OCI-M1 (cell line): ENCODE results near the gene CHRDL2.

ENCODE experiments used
- DNase-seq: peaks from one replicate; lab custom pipeline; 2025; lab: John Stamatoyannopoulos, UW

The CHRDL2 gene

GRCh38 chr11:74748211-74749126 is 17.2 kb upstream of the CHRDL2 start, which contains the start of gene RNF169:
Gene RNF169 (plus strand): TSS chr11:74748849. CDS start chr11:74748881, 32 bp downstream.
- peak; percentile 100 for DNase-seq

- no peak for DNase-seq
Observed at GRCh38 chr11:74746868-74747267, 15.6 kb upstream of the CHRDL2 start.

DNA sequence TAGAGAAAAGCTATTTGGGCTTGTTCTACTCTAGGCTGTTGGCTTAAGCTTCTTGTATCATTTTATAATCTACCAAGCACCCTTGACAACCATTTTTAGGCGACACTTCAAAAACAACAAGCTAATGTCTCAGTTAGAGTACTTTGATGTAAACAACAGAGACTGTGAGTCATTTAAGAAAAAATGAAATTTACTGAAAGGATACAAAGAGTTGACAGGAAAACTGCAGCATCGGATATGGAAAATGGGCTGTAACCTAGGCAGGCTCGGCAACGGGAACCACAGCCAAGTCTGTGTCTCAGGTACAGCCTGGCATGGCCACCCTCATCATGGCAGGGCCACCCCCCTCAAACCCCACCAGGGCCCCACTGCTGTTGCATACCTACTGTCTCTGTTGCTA is 13.1 kb upstream of the CHRDL2 start:
- no peak for DNase-seq

DNA sequence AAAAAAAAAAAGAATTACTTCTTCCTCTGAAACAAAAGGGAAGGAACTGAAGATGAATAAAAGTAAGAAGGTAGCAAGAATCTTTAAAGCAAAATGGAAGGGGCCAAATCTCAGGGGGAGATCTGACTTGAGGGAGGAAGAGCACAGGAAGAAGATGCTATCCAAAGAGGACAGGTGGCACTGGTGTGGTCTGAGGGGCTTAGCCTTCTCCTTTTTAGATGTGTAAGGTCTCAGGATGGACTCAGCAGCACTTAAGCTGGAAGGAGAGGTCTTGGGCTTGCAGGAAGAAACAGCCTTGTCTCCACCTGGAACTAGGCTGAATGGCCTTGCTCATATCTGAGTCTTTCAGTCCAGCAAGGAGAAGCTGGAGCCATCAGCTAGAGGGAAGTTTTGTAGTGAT is 12.4 kb upstream of the CHRDL2 start:
- DNase-seq: no peak

DNA sequence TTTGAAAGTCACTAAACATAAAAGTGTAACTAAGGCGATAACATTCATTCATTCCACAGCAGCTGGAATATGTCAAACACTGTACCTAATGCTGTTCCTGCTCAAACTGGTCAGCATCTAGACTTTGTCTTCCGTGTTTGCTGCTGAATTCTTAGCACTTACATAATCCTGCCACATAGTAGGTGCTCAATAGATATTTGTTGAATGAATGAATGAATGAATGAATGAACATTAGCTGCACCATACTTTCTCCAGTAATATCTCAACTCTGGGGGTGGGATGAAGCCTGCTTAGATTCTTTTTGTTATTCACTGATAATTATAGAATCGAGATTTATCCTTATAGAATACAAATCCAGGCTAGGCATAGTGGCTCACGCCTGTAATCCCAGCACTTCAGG is 10.8 kb upstream of the CHRDL2 start:
- DNase-seq: no peak

DNA sequence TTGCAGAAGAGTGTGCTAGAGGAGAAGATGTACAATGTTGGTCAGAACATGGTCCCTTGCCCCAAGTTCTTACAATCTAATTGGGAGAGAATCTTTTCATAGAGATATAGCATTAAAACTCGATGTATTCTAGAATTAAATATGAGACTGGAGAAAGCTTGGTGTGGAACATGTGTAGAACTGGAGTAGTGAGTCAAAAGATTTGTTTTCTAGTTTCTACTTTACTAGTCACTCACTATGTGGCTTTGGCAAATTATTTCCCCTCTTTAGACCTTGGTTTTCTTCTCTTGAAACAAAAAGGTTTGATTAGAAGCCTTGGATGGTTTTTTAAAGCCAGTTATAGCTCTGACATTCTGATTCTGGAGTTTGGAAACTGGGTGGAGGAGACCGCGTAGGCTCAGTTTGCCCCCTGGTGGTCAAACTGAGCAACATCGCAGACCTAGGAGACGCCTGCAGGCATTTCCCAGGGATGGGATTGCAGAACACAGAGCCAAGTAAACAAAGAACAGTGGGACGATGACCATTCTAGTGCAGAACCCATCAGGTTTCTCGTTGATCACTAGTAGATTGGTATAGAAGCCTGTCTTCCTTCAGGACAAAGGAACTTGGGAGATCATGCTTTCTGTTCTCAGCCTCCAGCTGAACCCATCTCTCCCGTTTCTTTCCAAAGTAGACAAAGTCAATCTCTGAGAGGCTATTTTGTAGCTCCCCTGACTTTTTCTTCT is 8.5 kb upstream of the CHRDL2 start:
- DNase-seq: peak; percentile 94

DNA sequence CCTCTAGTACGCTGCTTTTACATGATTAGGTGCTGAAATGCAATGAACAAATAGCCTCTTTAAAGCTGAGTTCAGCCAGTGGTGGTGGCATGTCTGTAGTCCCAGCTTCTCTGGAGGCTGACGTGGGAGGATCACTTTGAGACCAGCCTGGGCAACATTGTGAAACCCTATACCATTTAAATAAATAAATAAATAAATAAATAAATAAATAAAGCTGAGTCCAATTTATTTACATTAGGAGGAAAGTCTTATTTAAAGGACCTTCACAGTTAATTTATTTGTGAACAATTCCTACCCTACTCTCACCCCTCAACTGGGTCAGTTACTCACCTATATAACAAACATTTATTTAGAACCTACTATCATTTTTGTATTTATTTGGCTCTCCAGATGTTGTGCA is 4.8 kb upstream of the CHRDL2 start:
- DNase-seq: no peak

GRCh38 chr11:74735365-74735928 is 4.2 kb upstream of the CHRDL2 start:
- no peak for DNase-seq

DNA sequence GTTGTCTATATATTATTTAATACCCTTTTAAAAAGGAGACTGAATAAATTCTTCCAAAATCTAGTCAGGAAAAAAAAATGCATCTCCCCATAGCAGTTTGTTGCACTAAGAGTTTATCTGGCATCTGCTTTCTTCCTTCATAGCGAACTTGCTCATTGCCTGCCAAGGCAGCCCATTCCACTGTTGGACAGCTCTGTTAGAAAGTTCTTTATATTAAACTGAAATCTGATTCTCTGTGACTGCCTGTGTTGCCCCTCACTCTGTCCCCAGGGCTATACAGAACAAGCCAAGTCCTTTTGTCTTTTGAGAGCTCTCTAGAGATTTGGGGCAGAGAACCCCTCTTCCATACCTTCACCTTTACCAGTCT is 3.3 kb upstream of the CHRDL2 start:
- DNase-seq: no peak

- no peak for DNase-seq
Observed at GRCh38 chr11:74730571-74731260, 510 bp downstream of the CHRDL2 start.

DNA sequence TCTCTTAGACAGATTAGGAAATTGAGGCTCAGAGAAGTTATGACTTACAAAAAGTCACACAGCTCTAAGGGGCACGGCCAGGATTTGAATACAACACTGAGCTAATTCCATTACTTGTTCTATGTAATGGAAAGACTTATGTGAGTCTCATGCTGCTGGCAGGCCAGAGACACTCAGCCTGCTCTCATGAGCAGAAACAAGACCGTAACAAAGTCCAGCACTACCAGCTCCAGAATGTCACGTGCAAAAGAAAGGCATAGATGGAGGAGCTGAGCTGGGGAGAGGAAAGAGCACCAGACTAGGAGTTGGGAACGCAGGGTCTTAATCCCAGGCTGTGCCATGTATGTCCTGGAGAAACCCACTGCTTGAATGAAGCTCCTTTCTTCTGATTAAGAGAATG is 1.8 kb downstream of the CHRDL2 start:
- DNase-seq: no peak

GRCh38 chr11:74726547-74727182 is 4.6 kb downstream of the CHRDL2 start:
- DNase-seq: peak; percentile 95

GRCh38 chr11:74725701-74726100 is 5.5 kb downstream of the CHRDL2 start:
- no peak for DNase-seq

- no peak for DNase-seq
Observed at GRCh38 chr11:74723511-74723910, 7.7 kb downstream of the CHRDL2 start.

GRCh38 chr11:74721479-74721835 is 9.8 kb downstream of the CHRDL2 start:
- no peak for DNase-seq

DNA sequence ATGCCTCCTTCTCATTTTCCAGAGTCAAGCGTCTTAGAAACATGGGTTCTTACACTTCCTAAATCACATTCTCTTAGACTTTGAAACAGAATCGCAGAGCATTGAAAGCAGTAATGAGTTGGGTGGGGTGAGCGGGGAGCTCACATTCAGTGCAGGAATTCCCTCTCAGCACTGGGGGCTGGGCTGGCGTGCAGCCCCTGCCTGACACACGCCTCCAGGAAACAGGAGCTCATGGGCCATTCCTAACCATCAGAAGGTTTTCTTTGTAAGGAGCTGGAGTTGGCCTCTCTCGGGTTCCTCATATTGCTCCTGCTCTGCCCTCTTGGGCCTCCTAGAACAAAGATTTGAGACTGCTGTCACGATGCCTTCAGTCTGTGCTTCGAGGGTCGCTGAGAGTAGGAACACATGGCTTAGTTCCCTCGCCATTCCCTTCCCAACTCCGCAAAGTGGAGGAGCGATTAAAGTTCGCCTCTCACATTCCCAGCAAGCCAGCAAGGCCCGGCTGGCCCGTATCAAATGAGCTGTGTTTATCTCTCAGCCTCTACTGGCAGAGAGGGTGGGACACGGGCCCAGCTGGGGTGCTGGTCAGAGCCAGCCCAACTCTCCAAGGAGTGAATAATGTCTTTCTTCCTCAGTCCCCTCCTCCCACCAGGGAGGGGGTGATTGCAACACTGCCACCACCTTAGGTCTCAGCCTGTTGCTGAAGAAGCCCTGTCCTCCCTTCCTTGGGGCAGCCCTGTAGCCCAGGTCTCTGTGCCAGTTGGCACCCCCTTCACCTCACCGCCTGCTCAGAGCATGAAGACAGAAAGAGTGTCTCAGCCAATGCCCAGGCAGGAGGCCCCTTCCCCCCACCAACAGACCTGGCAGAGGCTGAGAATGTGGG is 10.4 kb downstream of the CHRDL2 start:
- DNase-seq: no peak

GRCh38 chr11:74719011-74719410 is 12.2 kb downstream of the CHRDL2 start:
- no peak for DNase-seq

- no peak for DNase-seq
Observed at GRCh38 chr11:74717221-74717969, 13.8 kb downstream of the CHRDL2 start.

DNA sequence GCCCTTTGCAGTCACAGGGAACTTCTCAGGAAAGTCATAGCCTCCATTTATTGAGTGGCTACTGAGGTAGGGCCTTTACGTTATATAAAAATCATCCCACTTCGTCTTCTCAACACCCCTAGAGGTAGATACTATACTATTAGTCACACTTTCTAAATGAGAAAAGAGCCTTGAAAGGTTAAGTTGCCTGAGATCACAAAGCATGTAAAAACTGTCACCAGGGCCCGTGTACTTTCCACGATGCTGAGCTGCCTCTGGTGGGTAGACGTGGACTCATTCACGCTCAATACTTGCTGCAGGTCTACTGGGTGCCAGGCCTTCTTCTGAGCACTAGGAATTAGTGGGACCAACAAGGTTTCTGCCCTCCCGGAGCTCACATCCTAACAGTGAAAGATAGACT is 16.3 kb downstream of the CHRDL2 start:
- DNase-seq: no peak

DNA sequence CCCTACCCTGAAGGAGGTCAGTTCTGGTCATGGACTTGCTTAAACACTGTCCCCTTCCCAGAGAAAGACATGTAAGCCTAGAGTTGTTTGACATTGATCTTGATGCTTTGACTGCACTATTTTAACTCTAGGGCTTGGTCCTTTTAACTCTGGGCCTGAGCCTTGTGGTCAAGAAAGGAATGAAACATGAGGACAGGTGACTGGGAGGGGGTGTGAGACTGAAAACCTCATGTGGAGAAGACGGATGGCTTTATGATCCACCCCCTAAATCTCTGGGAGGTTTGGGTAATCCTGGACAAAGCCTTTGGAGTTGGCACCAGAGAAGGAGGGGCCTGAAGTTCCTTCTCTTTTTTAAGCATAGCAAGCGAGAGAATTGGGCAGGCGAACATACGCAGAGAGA is 17.5 kb downstream of the CHRDL2 start:
- no peak for DNase-seq
